Liver (tissue), 9 donors: ENCODE data around the gene VAV3. TPM values are rescaled to one million over a fixed set of nuclear protein-coding genes. Genes with fewer than 3 reads are reported as not detected.

ENCODE experiments used
- DNase-seq: peaks from one replicate; pipeline ENCODE4 v3.0.0-alpha.2; 2017; ENCODE audit warnings: low spot score
- H3K27ac ChIP-seq, 2 donors: one replicate each; pipeline ENCODE4 v1.7.0; 2013; ENCODE audit warnings: inconsistent platforms in 2 of 2, low read length in 2 of 2, control low read depth in 1 of 2, low read depth in 1 of 2, mild to moderate bottlenecking in 1 of 2
- H3K27me3 ChIP-seq, 4 donors: one replicate each; pipeline versions ENCODE4 v1.6.1 to v1.7.0; 2013; ENCODE audit warnings: low read length in 3 of 4, inconsistent platforms in 1 of 4, mild to moderate bottlenecking in 1 of 4, moderate library complexity in 1 of 4; ENCODE audit not compliant: control insufficient read depth in 4 of 4, insufficient read depth in 4 of 4
- H3K36me3 ChIP-seq, 4 donors: one replicate each; pipeline versions ENCODE4 v1.6.1 to v1.7.0; 2013; ENCODE audit warnings: low read length in 3 of 4, mild to moderate bottlenecking in 3 of 4, low read depth in 1 of 4, moderate library complexity in 1 of 4; ENCODE audit not compliant: control insufficient read depth in 4 of 4, insufficient read depth in 3 of 4
- H3K4me1 ChIP-seq, 4 donors: one replicate each; pipeline versions ENCODE4 v1.6.1 to v1.7.0; 2013; ENCODE audit warnings: low read length in 3 of 4, mild to moderate bottlenecking in 3 of 4, moderate library complexity in 1 of 4; ENCODE audit not compliant: control insufficient read depth in 4 of 4, insufficient read depth in 4 of 4
- H3K4me3 ChIP-seq, 3 donors: one replicate each; pipeline versions ENCODE4 v1.6.1 to v1.7.0; 2013; ENCODE audit warnings: low read length in 3 of 3, control low read depth in 1 of 3, low read depth in 1 of 3, mild to moderate bottlenecking in 1 of 3
- H3K9ac ChIP-seq, 2 donors: one replicate each; pipeline ENCODE4 v1.7.0; 2013; ENCODE audit warnings: low read length in 2 of 2, mild to moderate bottlenecking in 2 of 2, moderate library complexity in 2 of 2, control low read depth in 1 of 2, low read depth in 1 of 2
- H3K9me3 ChIP-seq, 4 donors: one replicate each; pipeline versions ENCODE4 v1.6.1 to v1.7.0; 2013; ENCODE audit warnings: low read length in 3 of 4; ENCODE audit not compliant: control insufficient read depth in 4 of 4
- ATF3 ChIP-seq: IDR thresholded peaks from 2 replicates; pipeline ENCODE4 v1.6.1; 2016; ENCODE audit warnings: antibody characterized with exemption
- CTCF ChIP-seq: fragments of 150-350 bp; IDR thresholded peaks from 2 replicates; pipeline ENCODE4 v1.5.1; 2017; ENCODE audit warnings: improper control_type of control experiment, low read depth, low read length; ENCODE audit not compliant: missing input control
- EGR1 ChIP-seq, 2 donors: IDR thresholded peaks; 2 replicates each; pipeline ENCODE4 v1.6.1; 2016 to 2018; ENCODE audit warnings: antibody characterized with exemption in 2 of 2, low read depth in 2 of 2
- FOXA1 ChIP-seq: IDR thresholded peaks from 2 replicates; pipeline ENCODE4 v1.6.1; 2016; ENCODE audit warnings: antibody characterized with exemption
- FOXA2 ChIP-seq: IDR thresholded peaks from 2 replicates; pipeline ENCODE4 v1.6.1; 2016; ENCODE audit warnings: antibody characterized with exemption
- GABPA ChIP-seq, 2 donors: IDR thresholded peaks in 1 of 2; conservative IDR thresholded peaks in 1 of 2; 2 replicates each; pipeline ENCODE4 v1.6.1; 2016; ENCODE audit warnings: antibody characterized with exemption in 2 of 2, mild to moderate bottlenecking in 1 of 2, moderate library complexity in 1 of 2
- HNF4A ChIP-seq, 2 donors: conservative IDR thresholded peaks; 2 replicates each; pipeline ENCODE4 v1.6.1; 2016; ENCODE audit warnings: antibody characterized with exemption in 2 of 2, mild to moderate bottlenecking in 2 of 2
- HNF4G ChIP-seq: IDR thresholded peaks from 2 replicates; pipeline ENCODE4 v1.6.1; 2016; ENCODE audit warnings: antibody characterized with exemption
- JUND ChIP-seq, 2 donors: IDR thresholded peaks; 2 replicates each; pipeline ENCODE4 v1.6.1; 2016; ENCODE audit warnings: antibody characterized with exemption in 2 of 2
- MAX ChIP-seq: IDR thresholded peaks from 2 replicates; pipeline ENCODE4 v1.6.1; 2016; ENCODE audit warnings: antibody characterized with exemption
- NR2F2 ChIP-seq: IDR thresholded peaks from 2 replicates; pipeline ENCODE4 v1.6.1; 2016; ENCODE audit warnings: antibody characterized with exemption
- RAD21 ChIP-seq, 2 donors: IDR thresholded peaks; 2 replicates each; pipeline ENCODE4 v1.6.1; 2016; ENCODE audit warnings: antibody characterized with exemption in 2 of 2, mild to moderate bottlenecking in 2 of 2
- REST ChIP-seq: IDR thresholded peaks from 2 replicates; pipeline ENCODE4 v1.6.1; 2016; ENCODE audit warnings: antibody characterized with exemption, mild to moderate bottlenecking
- RXRA ChIP-seq, 2 donors: IDR thresholded peaks; 2 replicates each; pipeline ENCODE4 v1.6.1; 2017 to 2018; ENCODE audit warnings: antibody characterized with exemption in 2 of 2, mild to moderate bottlenecking in 1 of 2
- SP1 ChIP-seq: IDR thresholded peaks from 2 replicates; pipeline ENCODE4 v1.6.1; 2018; ENCODE audit warnings: antibody characterized with exemption, mild to moderate bottlenecking
- TAF1 ChIP-seq: conservative IDR thresholded peaks from 2 replicates; pipeline ENCODE4 v1.6.1; 2016; ENCODE audit warnings: antibody characterized with exemption, mild to moderate bottlenecking
- YY1 ChIP-seq: IDR thresholded peaks from 2 replicates; pipeline ENCODE4 v1.6.1; 2016; ENCODE audit warnings: antibody characterized with exemption, mild to moderate bottlenecking
- ZBTB33 ChIP-seq: IDR thresholded peaks from 2 replicates; pipeline ENCODE4 v1.6.1; 2016; ENCODE audit warnings: antibody characterized with exemption
- WGBS: extraction: QIAGEN DNeasy Blood & Tissue Kit; methylation state at CpG from one replicate; pipeline ENCODE4 v1.1.7; 2013; 5-methylcytosine and 5-hydroxymethylcytosine counted together
- polyA plus RNA-seq, 2 donors: library from polyadenylated mRNA; stranded (reverse) in 1 of 2; unstranded in 1 of 2; fragments of 200-250 nt in 1 of 2; fragments of >200 nt in 1 of 2; fragmentation: Nextera tagmentation in 1 of 2; extraction: Ambion mirVana in 1 of 2; gene quantifications; one replicate each; pipeline versions ENCODE4 v1.2.1 to v1.2.3, GENCODE V29; 2013 to 2015
- total RNA-seq, 2 donors: library from RNA; depleted of rRNA; stranded (reverse); fragments of >200 nt; gene quantifications; one replicate each; pipeline ENCODE4 v1.2.3, GENCODE V29; 2014
- donor health status: healthy.
- donor health status: healthy.
- donor health status: healthy.
- donor health status: healthy.
- donor health status: healthy.

VAV3 gene
- total and polyA plus RNA-seq, 4 donors = 0.46 to 4.8 (median 2.7) TPM

GRCh38 chr1:107547363-107548155, 417.4 kb downstream of the VAV3 start:
- Histone ChIP-seq H3K27ac (no peak overlapping the region), H3K36me3 (no peaks in the 10 kb centered on the region), H3K4me1 (no peaks in the 10 kb centered on the region), H3K9me3 (no peaks in the 10 kb centered on the region), H3K27me3 (no peaks in the 10 kb centered on the region), H3K4me3 (no peak overlapping the region), H3K9ac (no peak overlapping the region)
- TF ChIP-seq RAD21 (IDR thresholded peaks at IDR 0.05) (no peak), SP1 (no peak), EGR1 (IDR thresholded peaks at IDR 0.05; ENCODE audit: low read depth in 2 of 2) (no peak), NR2F2 (no peak), GABPA (IDR thresholded peaks at IDR 0.05 in 1 of 2, conservative IDR thresholded peaks at IDR 0.05 in 1 of 2) (no peak), MAX (no peak), YY1 (no peak), RXRA (IDR thresholded peaks at IDR 0.05) (no peak)
- WGBS = 92% methylated on average over 4 of the region's 4 CpGs
- DNase-seq = no peak

GRCh38 chr1:107546576-107546975, 418.4 kb downstream of the VAV3 start:
- Histone ChIP-seq H3K4me3 (no peak overlapping the region), H3K9ac (no peak overlapping the region), H3K36me3 (no peaks in the 10 kb centered on the region), H3K4me1 (no peaks in the 10 kb centered on the region), H3K27ac (no peak overlapping the region), H3K27me3 (no peaks in the 10 kb centered on the region), H3K9me3 (no peaks in the 10 kb centered on the region)
- TF ChIP-seq ATF3 (no peak), TAF1 (no peak), JUND (IDR thresholded peaks at IDR 0.05) (no peak), MAX (no peak), FOXA2 (no peak), CTCF (no peak), HNF4A (conservative IDR thresholded peaks at IDR 0.05) (no peak), RAD21 (IDR thresholded peaks at IDR 0.05) (no peak), FOXA1 (no peak), RXRA (IDR thresholded peaks at IDR 0.05) (no peak), ZBTB33 (no peak), REST (no peak), NR2F2 (no peak), SP1 (no peak), EGR1 (IDR thresholded peaks at IDR 0.05; ENCODE audit: low read depth in 2 of 2) (no peak), YY1 (no peak), GABPA (IDR thresholded peaks at IDR 0.05 in 1 of 2, conservative IDR thresholded peaks at IDR 0.05 in 1 of 2) (no peak), HNF4G (no peak)
- DNase-seq = no peak
- 86% methylated on average over 4 of the region's 4 CpGs for WGBS
